Upper lobe of right lung (tissue), 1 donor: ENCODE data around the gene RIPOR2. TPM values are rescaled to one million over a fixed set of nuclear protein-coding genes. Genes with fewer than 3 reads are reported as not detected.
"Not testable (repeated sequence)": the region's sequence is repeated elsewhere in the genome, so short reads cannot be mapped to it uniquely, and the experiment has no call there.

Experiments used
- ATAC-seq: fragments of 200-7000 bp; cut with Tn5 transposase; one replicate; pipeline ENCODE4 v1.9.1; 2020; ENCODE audit warnings: mild to moderate bottlenecking, moderate library complexity
- DNase-seq: peaks from one replicate; pipeline ENCODE4 v3.0.0-alpha.2; 2020
- H3K27ac ChIP-seq: fragments of 200-600 bp; one replicate; pipeline ENCODE4 v1.8.0; 2022
- H3K27me3 ChIP-seq: fragments of 200-600 bp; one replicate; pipeline ENCODE4 v1.8.0; 2022; ENCODE audit warnings: mild to moderate bottlenecking
- H3K36me3 ChIP-seq: fragments of 200-600 bp; one replicate; pipeline ENCODE4 v1.8.0; 2022
- H3K4me1 ChIP-seq: fragments of 200-600 bp; one replicate; pipeline ENCODE4 v1.8.0; 2022
- H3K4me3 ChIP-seq: fragments of 200-600 bp; one replicate; pipeline ENCODE4 v1.8.0; 2022; ENCODE audit warnings: mild to moderate bottlenecking
- H3K9me3 ChIP-seq: fragments of 200-600 bp; one replicate; pipeline ENCODE4 v1.8.0; 2022
- CTCF ChIP-seq: fragments of 200-600 bp; IDR thresholded peaks from one replicate; pipeline ENCODE4 v1.8.0; 2022; ENCODE audit warnings: antibody characterized with exemption
- intact Hi-C: fragments of 100-400 bp; cut with DNase I; formaldehyde crosslinking; loops from one replicate; pipeline ENCODE4 v1.11.0; 2022
- total RNA-seq: library from RNA; stranded (reverse); fragmentation: NEBNext Ultra II Directional; extraction: Animal tissue kit (Norgen Biotek cat#: 25700); gene quantifications from one replicate; pipeline ENCODE4 v1.2.1, GENCODE V29; 2021
- donor health status: DM: no; HTN: yes; CAD: no; lungs with severe emphysema.

RIPOR2 gene
- total RNA-seq, 1 donor from 2014 or later, result 25.6 TPM

GRCh38 chr6:24766680-24767462, 168.9 kb downstream of the RIPOR2 start:
- no peaks in the 10 kb centered on the region for H3K27me3 ChIP-seq
- H3K4me1 ChIP-seq, result no peaks in the 10 kb centered on the region
- H3K27ac ChIP-seq, result no peak overlapping the region
- peak; percentile 54 for TF ChIP-seq CTCF
- intact Hi-C loops, result no loop called here
- DNase-seq (no peak), ATAC-seq (peak; percentile 75)
- H3K36me3 ChIP-seq, result no peaks in the 10 kb centered on the region
- H3K9me3 ChIP-seq, result no peaks in the 10 kb centered on the region
- H3K4me3 ChIP-seq, result no peak overlapping the region

DNA sequence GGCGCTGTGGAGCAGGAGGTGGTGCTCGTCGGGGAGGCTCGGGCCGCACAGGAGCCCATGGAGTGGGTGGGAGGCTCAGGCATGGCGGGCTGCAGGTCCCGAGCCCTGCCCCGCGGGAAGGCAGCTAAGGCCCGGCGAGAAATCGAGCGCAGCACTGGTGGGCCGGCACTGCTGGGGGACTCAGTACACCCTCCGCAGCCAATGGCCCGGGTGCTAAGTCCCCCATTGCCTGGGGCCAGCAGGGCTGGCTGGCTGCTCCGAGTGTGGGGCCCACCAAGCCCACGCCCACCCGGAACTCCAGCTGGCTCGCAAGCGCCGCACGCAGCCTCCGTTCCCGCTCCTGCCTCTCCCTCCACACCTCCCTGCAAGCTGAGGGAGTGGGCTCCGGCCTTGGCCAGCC, 169.8 kb downstream of the RIPOR2 start:
- H3K27ac ChIP-seq, intact Hi-C loops, H3K27me3 ChIP-seq, H3K9me3 ChIP-seq, H3K4me1 ChIP-seq, ATAC-seq, H3K4me3 ChIP-seq, H3K36me3 ChIP-seq, DNase-seq: not testable (repeated sequence)

DNA sequence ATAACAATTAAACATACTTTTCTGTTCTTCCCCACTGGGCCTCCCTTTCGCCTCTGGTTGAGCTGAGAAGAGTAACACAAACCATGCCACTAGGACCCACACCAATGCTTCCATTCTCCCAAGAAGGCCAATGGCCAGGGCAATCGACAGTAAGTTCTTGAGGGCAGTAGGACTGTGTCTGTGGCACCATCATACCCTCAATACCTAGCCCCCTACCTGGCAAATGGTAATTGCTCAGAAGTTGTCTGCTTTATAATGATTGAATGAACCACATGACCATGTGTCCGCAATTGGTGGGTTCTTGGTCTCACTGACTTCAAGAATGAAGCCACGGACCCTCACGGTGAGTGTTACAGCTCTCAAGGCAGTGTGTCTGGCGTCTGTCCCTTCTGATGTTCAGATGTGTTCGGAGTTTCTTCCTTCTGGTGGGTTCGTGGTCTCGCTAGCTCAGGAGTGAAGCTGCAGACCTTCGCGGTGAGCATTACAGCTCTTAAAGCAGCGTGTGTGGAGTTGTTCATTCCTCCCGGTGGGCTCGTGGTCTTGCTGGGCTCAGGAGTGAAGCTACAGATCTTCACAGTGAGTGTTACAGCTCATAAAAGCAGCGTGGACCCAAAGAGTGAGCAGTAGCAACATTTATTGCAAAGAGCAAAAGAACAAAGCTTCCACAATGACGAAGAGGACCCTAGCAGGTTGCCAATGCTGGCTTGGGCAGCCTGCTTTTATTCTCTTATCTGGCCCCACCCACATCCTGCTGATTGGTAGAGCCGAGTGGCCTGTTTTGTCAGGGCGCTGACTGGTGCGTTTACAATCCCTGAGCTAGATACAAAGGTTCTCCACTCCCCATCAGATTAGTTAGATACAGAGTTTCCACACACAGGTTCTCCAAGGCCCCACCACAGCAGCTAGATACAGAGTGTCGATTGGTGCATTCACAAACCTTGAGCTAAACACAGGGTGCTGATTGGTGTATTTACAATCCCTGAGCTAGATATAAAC, 170.6 kb downstream of the RIPOR2 start:
- H3K27me3 ChIP-seq, intact Hi-C loops, ATAC-seq, H3K4me3 ChIP-seq, H3K4me1 ChIP-seq, H3K9me3 ChIP-seq, H3K36me3 ChIP-seq, H3K27ac ChIP-seq, DNase-seq: not testable (repeated sequence)

DNA sequence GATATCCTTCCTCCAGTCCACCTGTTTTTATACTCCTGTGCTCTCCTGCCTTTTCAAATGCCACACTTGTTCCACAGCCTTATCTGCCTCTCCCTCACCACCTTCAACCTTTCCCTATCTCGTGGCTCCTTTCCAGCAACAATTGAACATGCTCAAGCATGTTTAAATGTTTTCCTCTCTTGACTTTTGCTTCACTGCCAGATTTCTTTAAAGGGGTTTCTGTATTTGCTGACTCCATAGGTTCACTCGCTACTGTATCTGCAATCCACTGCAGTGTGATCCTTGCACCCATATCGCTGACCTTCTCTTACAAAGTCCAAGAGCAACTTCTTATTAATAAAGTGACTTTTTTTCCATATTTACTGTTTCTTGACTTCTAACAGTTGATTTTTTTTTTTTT, 172.2 kb downstream of the RIPOR2 start:
- Histone ChIP-seq H3K4me3 (no peak overlapping the region), H3K27ac (no peak overlapping the region), H3K9me3 (no peaks in the 10 kb centered on the region), H3K4me1 (no peaks in the 10 kb centered on the region), H3K36me3 (no peaks in the 10 kb centered on the region), H3K27me3 (no peaks in the 10 kb centered on the region)
- intact Hi-C loops, result no loop called here
- no peak for TF ChIP-seq CTCF
- ATAC-seq (peak; percentile 70), DNase-seq (no peak)

DNA sequence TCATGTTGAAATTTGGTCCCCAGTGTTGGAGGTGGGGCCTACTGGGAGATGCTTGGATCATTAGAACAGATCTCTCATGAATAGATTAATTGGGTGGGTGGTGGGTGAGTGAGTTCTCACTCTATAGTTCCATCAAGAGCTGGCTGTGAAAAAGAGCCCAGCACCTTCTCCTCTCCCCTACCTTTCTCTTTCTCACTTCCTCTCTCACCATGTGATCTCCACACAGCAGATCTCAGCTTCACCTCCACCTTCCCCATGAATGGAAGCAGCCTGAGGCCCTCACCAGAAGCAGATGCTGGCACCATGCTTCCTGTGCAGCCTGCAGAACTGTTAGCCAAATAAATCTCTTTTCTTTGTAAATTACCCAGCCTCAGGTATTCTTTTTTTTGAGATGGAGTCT, 173.9 kb downstream of the RIPOR2 start:
- Histone ChIP-seq H3K9me3 (no peaks in the 10 kb centered on the region), H3K27ac (no peak overlapping the region), H3K4me1 (no peaks in the 10 kb centered on the region), H3K4me3 (no peak overlapping the region), H3K27me3 (no peaks in the 10 kb centered on the region), H3K36me3 (no peaks in the 10 kb centered on the region)
- DNase-seq, result no peak
- intact Hi-C loops, result no loop called here
- no peak for ATAC-seq
- no peak for TF ChIP-seq CTCF

DNA sequence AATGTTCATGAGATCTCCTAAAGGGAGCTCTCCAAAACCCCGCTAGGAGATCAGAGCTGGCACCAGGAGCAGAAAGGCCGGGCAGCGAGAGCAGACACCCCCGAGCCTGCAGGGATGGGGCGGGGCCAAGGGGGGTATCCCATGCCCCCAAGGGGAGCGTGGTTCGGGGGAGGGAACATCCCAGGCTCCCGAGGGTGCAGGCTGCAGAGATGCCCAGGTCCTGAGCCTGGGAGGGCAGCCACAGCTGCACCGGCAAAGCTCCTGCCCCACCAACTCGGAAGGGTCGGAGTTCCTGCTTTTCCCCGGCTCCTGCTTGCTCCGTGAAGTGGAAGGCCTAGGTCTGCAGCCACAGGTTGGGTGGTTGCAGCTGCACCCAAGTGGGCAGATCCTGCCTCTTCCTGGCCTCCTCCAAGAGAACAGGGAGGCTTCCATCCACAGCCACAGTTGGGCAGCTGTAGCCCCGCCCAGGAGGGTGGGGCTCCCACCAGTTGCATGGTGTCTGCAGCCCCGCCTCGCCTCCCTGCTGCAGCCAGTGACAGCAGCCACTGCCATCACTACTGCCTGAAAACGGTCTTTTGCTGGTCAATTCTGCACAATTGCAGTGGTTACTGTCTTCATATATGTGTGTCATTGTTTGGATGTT, 174.4 kb downstream of the RIPOR2 start:
- H3K4me3 ChIP-seq, result no peak overlapping the region
- H3K27ac ChIP-seq, result no peak overlapping the region
- DNase-seq (no peak), ATAC-seq (peak; percentile 53)
- no peaks in the 10 kb centered on the region for H3K4me1 ChIP-seq
- no peak for TF ChIP-seq CTCF
- no peaks in the 10 kb centered on the region for H3K27me3 ChIP-seq
- intact Hi-C loops, result no loop called here
- H3K9me3 ChIP-seq, result no peaks in the 10 kb centered on the region
- H3K36me3 ChIP-seq, result no peaks in the 10 kb centered on the region
